NCI-H2171 treated with DMSO at 0.1 percent for 48 hours (cell line): ENCODE data around the gene MLF1.
A peak's percentile ranks its signal among the peaks of the same experiment; 100 is the strongest.
"Not testable (repeated sequence)": the region's sequence is repeated elsewhere in the genome, so short reads cannot be mapped to it uniquely, and the experiment has no call there.

Experiments used
- DNase-seq: peaks from one replicate; lab custom pipeline; 2025; lab: John Stamatoyannopoulos, UW

Gene MLF1, protein sequence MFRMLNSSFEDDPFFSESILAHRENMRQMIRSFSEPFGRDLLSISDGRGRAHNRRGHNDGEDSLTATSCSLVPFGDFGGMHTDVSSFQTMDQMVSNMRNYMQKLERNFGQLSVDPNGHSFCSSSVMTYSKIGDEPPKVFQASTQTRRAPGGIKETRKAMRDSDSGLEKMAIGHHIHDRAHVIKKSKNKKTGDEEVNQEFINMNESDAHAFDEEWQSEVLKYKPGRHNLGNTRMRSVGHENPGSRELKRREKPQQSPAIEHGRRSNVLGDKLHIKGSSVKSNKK

GRCh38 chr3:158570999-158571702 lies at the start of gene MLF1:
Gene MLF1 (plus strand): TSS chr3:158571194. CDS start chr3:158571301, 107 bp downstream.
- peak; percentile 87 for DNase-seq

GRCh38 chr3:158522221-158523136 lies 48.5 kb upstream of the MLF1 start:
- DNase-seq: no peak

DNA sequence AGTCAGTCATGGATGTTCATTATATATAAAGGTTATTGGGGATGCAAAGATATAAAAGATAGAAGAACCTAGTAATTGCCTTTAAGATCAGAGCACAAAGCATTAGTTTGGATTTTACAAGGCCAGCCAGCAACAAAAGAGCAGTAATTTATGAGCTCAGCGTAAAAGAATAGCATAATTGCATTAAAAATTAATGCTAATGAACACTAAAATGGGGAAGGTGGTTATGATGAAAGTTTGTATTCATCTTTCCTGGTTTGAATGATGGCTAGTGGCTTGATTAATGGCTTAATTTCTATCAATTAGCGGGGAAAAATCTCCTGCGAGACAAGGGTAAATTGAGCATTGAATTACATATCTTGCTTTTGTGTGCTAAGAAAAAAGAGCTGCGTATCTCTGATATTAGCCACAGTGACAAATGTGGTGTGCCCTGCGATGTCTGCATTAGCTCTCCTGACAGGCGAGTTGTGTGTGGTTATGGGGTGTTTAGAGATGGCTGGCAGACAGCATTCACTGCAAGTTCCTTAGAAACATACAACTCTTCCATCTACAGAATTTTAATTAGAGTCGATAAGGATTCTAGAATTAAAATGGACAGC lies 42.8 kb upstream of the MLF1 start:
- no peak for DNase-seq

GRCh38 chr3:158531334-158531733 lies 39.7 kb upstream of the MLF1 start:
- peak; percentile 44 for DNase-seq

DNA sequence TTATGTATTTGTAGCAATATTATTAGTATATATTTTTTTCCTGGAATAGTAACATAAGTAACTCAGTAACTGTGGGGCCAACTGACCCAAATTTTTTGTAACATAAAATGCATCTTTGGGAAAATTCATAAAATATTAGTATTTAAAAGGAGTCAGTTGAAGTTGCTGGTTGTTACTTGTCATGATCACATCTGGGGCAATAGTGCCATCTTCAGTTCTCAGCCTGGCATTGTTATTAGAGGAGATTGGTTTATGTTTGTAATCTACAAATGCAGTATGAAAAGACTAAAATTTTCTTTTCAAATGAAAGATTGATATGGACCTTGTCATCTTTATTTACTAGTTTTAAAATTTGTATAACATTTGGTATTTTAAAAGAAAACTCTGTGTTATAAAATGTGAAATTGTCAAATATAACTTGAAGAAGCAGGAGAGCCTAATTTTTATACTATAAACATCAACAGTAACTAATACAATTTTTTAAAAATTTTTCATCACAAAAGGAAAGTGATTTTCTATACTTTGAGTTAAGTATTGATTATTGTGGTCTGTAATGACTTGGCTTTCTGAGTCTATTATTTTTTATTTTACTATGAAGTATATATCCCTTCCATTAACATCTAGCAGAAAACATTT lies 38.8 kb upstream of the MLF1 start:
- DNase-seq: peak; percentile 71

DNA sequence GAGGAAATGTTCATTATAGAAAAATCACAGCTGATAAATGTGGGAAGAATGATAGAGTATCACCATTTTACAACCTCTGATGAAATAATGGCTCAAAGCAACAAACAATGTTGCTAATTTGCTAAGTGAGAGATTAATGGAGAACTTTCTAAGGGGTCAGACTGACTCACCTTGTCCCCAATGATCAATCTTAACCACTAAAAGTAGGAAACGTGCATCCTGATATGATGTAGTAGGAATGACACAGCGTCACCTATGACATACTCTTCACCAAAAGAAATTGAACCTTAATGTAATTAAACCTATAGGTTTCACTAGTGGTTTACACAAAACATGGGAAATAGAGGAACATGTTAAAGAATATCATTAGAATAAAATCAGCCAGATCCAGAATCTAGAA lies 35.1 kb upstream of the MLF1 start:
- DNase-seq: no peak

DNA sequence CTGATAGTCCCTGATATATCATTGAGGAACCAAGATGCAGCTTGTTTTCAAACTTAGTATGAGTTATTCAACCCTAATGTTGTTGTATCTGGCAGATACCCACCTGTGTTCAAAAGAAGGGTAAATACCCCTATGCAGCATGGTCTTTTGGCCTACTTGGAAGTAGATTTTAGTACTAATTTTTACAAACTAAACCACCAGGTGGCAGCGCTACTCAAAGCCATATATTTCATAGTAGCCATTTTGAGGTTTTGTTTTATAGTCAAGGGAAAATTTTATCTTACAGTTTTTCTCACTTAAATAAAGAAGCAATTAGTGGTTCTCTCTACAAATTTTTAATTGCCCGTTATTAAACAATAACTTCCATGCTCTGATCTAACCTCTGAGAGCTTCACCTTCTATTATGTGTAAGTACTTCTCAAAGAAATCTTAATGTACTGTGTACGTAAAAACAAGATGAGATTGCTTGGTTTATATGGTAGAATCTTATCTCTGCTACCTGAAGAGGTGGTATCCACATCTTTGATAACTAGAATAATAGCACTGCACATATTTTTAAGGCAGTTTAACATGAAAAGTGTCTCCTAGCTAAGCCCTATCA lies 31.5 kb upstream of the MLF1 start:
- peak; percentile 60 for DNase-seq

DNA sequence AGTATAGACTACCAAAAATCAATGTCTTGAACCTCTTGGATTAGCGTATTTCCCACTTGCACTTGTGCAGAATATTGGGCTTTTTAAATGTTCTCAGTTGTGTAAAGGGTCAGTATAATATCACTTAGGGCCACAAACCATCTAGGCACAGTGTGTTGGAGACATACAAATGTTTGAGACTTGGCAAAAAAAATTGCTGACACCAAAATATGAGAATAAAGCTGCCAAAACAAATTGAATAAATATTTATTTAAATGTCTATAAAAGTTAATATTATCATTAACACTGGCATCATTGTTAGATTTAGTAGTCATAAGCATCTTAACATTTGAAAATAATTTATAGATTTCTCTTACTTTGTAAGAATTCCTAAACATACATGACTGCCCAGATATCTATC lies 30.9 kb upstream of the MLF1 start:
- DNase-seq: no peak

GRCh38 chr3:158548691-158549090 lies 22.3 kb upstream of the MLF1 start:
- DNase-seq: no peak

DNA sequence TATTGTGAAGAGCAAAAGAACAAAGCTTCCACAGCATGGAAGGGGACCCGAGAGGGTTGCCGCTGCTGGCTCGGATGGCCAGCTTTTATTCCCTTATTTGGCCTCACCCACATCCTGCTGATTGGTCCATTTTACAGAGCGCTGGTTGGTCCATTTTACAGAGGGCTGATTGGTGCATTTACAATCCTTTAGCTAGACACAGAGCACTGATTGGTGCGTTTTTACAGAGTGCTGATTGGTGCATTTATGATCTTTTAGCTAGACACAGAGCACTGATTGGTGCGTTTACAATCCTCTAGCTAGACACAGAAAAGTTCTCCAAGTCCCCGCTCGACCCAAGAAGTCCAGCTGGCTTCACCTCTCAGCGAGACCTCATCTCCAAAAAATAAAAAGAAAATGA lies 21.1 kb upstream of the MLF1 start:
- DNase-seq: not testable (repeated sequence)

DNA sequence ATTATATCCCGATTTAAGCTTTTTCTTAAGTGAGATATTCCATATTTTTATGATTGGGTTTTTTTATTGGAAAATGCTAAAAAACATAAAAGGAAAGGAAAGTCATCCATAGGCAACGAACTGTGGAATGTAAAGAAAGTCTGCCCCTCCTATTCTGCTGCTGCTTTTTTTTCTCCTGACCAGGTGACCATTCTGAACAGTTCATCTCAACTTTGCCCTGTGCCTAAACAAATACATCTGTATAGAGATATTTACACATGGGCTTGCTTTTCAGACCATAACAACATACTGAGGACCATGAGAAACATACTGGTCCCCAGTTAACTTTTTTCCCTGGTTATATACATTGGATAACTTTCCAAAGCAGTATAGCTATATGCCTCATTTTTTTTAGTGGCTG lies 18.9 kb upstream of the MLF1 start:
- DNase-seq: no peak

- no peak for DNase-seq
These were observed 11.5 kb upstream of the MLF1 start for GRCh38 chr3:158559504-158559903.

- DNase-seq: no peak
These were observed 10.0 kb upstream of the MLF1 start for GRCh38 chr3:158560979-158561378.

DNA sequence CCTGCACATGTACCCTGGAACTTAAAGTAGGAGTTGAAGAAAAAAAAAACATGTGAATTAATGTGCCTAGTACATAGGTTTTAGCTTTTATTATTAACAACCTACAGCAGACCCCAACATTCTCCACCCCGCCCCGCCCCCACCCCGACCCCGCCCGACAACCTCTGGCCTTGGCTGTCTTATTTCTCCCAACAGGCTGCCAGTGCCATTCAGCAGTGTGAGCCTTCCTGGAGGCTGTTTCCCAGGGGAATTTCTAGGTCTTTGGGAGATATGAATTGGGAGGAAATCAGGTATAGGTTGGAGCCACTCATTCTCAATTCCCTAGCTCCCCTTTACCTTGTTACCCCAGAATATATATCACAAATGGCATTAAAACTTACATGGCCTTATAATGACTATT lies 8.3 kb upstream of the MLF1 start:
- no peak for DNase-seq

DNA sequence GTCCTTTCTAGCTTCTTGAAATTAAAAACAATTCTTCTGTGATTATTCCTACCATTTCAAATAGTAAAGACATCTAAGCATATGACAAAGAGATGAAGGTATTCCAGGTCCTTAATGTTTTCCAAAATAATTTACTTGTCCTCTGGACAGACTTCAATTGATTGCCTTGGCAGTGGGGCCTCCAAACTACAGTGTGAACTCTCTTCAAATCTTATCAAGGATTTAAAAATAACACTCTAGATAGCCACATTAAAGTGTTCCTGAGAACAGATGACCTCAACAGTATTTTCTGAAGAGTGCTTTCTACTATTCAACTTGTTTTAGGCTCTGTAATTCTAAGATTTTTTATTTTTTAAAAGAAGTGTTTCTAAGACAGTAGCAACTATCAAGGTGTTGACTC lies 7.9 kb upstream of the MLF1 start:
- DNase-seq: no peak

GRCh38 chr3:158565076-158565475 lies 5.9 kb upstream of the MLF1 start:
- DNase-seq: no peak

DNA sequence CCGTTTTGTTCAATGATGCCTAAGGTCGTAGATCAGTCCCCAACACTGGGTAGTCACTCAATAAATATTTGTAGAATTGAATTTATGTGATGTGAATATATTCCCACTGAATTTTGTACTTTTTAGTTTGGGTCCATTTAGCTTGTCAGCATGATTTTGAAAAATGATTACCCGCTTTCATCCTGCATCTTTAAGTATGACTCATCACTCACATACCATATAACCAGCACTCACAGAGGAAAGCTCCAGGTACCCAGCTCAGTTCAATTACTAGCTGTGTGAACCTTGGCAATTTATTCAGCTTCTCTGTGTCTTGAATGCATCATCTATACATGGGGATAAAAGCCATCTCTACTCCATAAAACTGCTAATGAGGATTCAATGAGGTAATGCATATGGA lies 2.2 kb upstream of the MLF1 start:
- DNase-seq: no peak

GRCh38 chr3:158569794-158570193 lies 1.2 kb upstream of the MLF1 start:
- peak; percentile 17 for DNase-seq

DNA sequence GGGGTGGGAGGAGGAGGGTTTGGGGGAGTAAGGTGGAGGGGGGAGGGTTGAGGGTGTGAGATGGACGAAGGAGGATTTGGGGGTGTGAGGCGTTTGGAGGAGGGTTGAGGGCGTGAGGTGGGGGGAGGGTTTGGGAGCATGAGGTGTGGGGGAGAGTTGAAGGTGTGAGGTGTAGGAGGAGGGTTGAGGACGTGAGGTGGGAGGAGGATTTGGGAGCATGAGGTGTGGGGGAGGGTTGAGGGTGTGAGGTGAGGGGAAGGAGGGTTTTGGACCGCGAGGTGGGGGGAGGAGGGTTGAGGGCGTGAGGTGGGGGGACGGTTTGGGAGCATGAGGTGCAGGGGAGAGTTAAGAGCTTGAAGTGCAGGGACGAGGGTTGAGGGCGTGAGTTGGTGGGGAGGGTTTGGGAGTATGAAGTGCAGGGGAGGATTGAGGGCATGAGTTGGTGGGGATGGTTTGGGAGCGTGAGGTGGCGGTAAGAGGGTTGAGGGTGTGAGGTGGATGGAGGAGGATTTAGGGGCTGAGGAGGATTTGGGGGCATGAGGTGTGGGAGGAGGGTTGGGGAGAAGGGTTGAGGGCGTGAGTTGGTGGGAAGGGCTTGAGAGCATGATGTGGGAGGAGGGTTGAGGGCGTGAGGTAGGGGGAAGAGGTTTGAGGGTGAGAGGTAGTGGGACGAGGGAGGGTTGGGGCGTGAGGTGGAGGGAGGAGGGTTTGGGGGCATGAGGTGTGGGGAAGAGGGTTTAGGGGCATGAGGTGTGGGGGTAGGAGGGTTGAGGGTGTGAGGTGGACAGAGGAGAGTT lies 1.2 kb downstream of the MLF1 start:
- DNase-seq: no peak

- no peak for DNase-seq
These were observed 1.7 kb downstream of the MLF1 start for GRCh38 chr3:158572766-158573060.

- no peak for DNase-seq
These were observed 2.7 kb downstream of the MLF1 start for GRCh38 chr3:158573714-158574113.
